Stimulated activated naive CD4-positive, alpha-beta T cell (primary cell): ENCODE data around the gene SLC36A3.

Experiments
- DNase-seq, 6 experiments: peaks; one replicate each; lab custom pipeline; 2025; lab: John Stamatoyannopoulos, UW

Gene SLC36A3

GRCh38 chr5:151298063-151298855, 5.3 kb downstream of the SLC36A3 start:
- DNase-seq, result peak in 1 of 6 experiments; percentile 13

- DNase-seq, result no peak
Observed at GRCh38 chr5:151296974-151297373, 6.6 kb downstream of the SLC36A3 start.

- no peak for DNase-seq
Observed at GRCh38 chr5:151296478-151296830, 7.1 kb downstream of the SLC36A3 start.

- DNase-seq, result no peak
Observed at GRCh38 chr5:151295791-151296477, 7.6 kb downstream of the SLC36A3 start.

GRCh38 chr5:151295138-151295537, 8.4 kb downstream of the SLC36A3 start:
- DNase-seq, result no peak

GRCh38 chr5:151293624-151294023, 9.9 kb downstream of the SLC36A3 start:
- DNase-seq, result no peak

- no peak for DNase-seq
Observed at GRCh38 chr5:151288180-151288579, 15.4 kb downstream of the SLC36A3 start.

- no peak for DNase-seq
Observed at GRCh38 chr5:151286246-151286645, 17.3 kb downstream of the SLC36A3 start.

GRCh38 chr5:151285683-151286082, 17.9 kb downstream of the SLC36A3 start:
- DNase-seq, result no peak

- no peak for DNase-seq
Observed at GRCh38 chr5:151284392-151284967, 19.1 kb downstream of the SLC36A3 start.

GRCh38 chr5:151283120-151283825, 20.3 kb downstream of the SLC36A3 start:
- DNase-seq, result no peak

GRCh38 chr5:151281001-151281639, 22.4 kb downstream of the SLC36A3 start:
- no peak for DNase-seq

GRCh38 chr5:151280443-151280842, 23.1 kb downstream of the SLC36A3 start:
- no peak for DNase-seq

GRCh38 chr5:151278845-151279244, 24.7 kb downstream of the SLC36A3 start:
- DNase-seq, result no peak

- DNase-seq, result no peak
Observed at GRCh38 chr5:151275803-151276202, 27.8 kb downstream of the SLC36A3 start.

GRCh38 chr5:151274666-151275065, 28.9 kb downstream of the SLC36A3 start:
- DNase-seq, result no peak

- DNase-seq, result no peak
Observed at GRCh38 chr5:151271336-151271735, 32.2 kb downstream of the SLC36A3 start.

GRCh38 chr5:151270599-151270998, 33.0 kb downstream of the SLC36A3 start:
- DNase-seq, result no peak

- no peak for DNase-seq
Observed at GRCh38 chr5:151267491-151268260, 35.9 kb downstream of the SLC36A3 start.

GRCh38 chr5:151264113-151264512, 39.5 kb downstream of the SLC36A3 start:
- no peak for DNase-seq

GRCh38 chr5:151262532-151262931, 41.0 kb downstream of the SLC36A3 start:
- no peak for DNase-seq
